Hepatocyte (in vitro differentiated cells): ENCODE results near the gene RHPN2. TPM values are rescaled to one million over a fixed set of nuclear protein-coding genes. Genes with fewer than 3 reads are reported as not detected.
"Not testable (repeated sequence)": the region's sequence is repeated elsewhere in the genome, so short reads cannot be mapped to it uniquely, and the experiment has no call there.

Experiments
- DNase-seq: peaks from one replicate; pipeline ENCODE4 v3.0.0-alpha.2; 2016; ENCODE audit warnings: low spot score
- H2AFZ ChIP-seq: fragments of 200-600 bp; sonication (generic); 2 replicates; pipeline ENCODE4 v1.6.0; 2016; ENCODE audit warnings: antibody characterized with exemption, mild to moderate bottlenecking
- H3K27ac ChIP-seq: fragments of 200-600 bp; sonication (generic); 2 replicates; pipeline ENCODE4 v1.5.1; 2016; ENCODE audit warnings: mild to moderate bottlenecking
- H3K27me3 ChIP-seq: fragments of 200-600 bp; sonication (generic); 2 replicates; pipeline ENCODE4 v1.6.1; 2016
- H3K36me3 ChIP-seq: fragments of 200-600 bp; sonication (generic); replicated peaks from 2 replicates; pipeline ENCODE4 v1.5.1; 2016; ENCODE audit warnings: low read depth; ENCODE audit not compliant: insufficient read depth
- H3K4me1 ChIP-seq: fragments of 200-600 bp; sonication (generic); 2 replicates; pipeline ENCODE4 v1.5.1; 2016; ENCODE audit warnings: mild to moderate bottlenecking, moderate library complexity; ENCODE audit not compliant: insufficient read depth
- H3K4me2 ChIP-seq: fragments of 200-600 bp; sonication (generic); 2 replicates; pipeline ENCODE4 v1.6.0; 2016
- H3K4me3 ChIP-seq: fragments of 200-600 bp; sonication (generic); 2 replicates; pipeline ENCODE4 v1.5.1; 2016; ENCODE audit warnings: mild to moderate bottlenecking
- H3K79me2 ChIP-seq: fragments of 200-600 bp; sonication (generic); 2 replicates; pipeline ENCODE4 v1.6.0; 2017; ENCODE audit warnings: mild to moderate bottlenecking
- H3K9me2 ChIP-seq: fragments of 200-600 bp; sonication (generic); replicated peaks from 2 replicates; pipeline ENCODE4 v1.6.0; 2017; ENCODE audit warnings: mild to moderate bottlenecking; ENCODE audit not compliant: insufficient read depth
- H3K9me3 ChIP-seq: fragments of 200-600 bp; sonication (generic); 2 replicates; pipeline ENCODE4 v1.5.1; 2016; ENCODE audit warnings: low read depth, mild to moderate bottlenecking
- H4K20me1 ChIP-seq: fragments of 200-600 bp; sonication (generic); 2 replicates; pipeline ENCODE4 v1.6.0; 2016; ENCODE audit warnings: mild to moderate bottlenecking; ENCODE audit not compliant: insufficient read depth, poor library complexity, severe bottlenecking
- CTCF ChIP-seq: fragments of 200-600 bp; sonication (generic); IDR thresholded peaks from 2 replicates; pipeline ENCODE4 v1.5.1; 2016; ENCODE audit warnings: antibody characterized with exemption, mild to moderate bottlenecking; ENCODE audit not compliant: poor library complexity
- EZH2 ChIP-seq: fragments of 200-600 bp; sonication (generic); IDR thresholded peaks from 2 replicates; pipeline ENCODE4 v1.6.1; 2016; ENCODE audit warnings: antibody characterized with exemption, mild to moderate bottlenecking, borderline replicate concordance
- EZH2phosphoT487 ChIP-seq: fragments of 200-600 bp; sonication (generic); IDR thresholded peaks from one replicate; pipeline ENCODE4 v1.6.1; 2018; ENCODE audit warnings: antibody characterized with exemption, mild to moderate bottlenecking, low read depth, moderate library complexity; ENCODE audit not compliant: unreplicated experiment, severe bottlenecking
- WGBS: methylation state at CpG from one replicate; pipeline ENCODE4 v1.1.6; 2016; ENCODE audit warnings: low lambda C conversion rate; ENCODE audit errors: missing lambda C conversion rate; 5-methylcytosine and 5-hydroxymethylcytosine counted together
- polyA plus RNA-seq: library from polyadenylated mRNA; unstranded; fragments of >200 nt; fragmentation: Nextera tagmentation; extraction: Ambion mirVana; gene quantifications from 2 replicates; pipeline ENCODE4 v1.2.1, GENCODE V29; 2016
- total RNA-seq: library from RNA; depleted of rRNA; stranded (reverse); fragments of >200 nt; gene quantifications from 2 replicates; pipeline ENCODE4 v1.2.3, GENCODE V29; 2014

Gene RHPN2
- total and polyA plus RNA-seq, 2 experiments from 2014 or later = 44.3 to 67.9 TPM

GRCh38 chr19:33048806-33049676 is 15.6 kb downstream of the RHPN2 start:
- H4K20me1 ChIP-seq = no peaks in the 10 kb centered on the region
- H3K36me3 ChIP-seq = no peaks in the 10 kb centered on the region
- no peaks in the 10 kb centered on the region for H3K27me3 ChIP-seq
- no peak for TF ChIP-seq CTCF
- no peak for TF ChIP-seq EZH2phosphoT487
- TF ChIP-seq EZH2 = no peak
- H3K9me3 ChIP-seq = no peaks in the 10 kb centered on the region
- H3K9me2 ChIP-seq = no peaks in the 10 kb centered on the region
- DNase-seq = peak; percentile 60
- peak overlapping the region; percentile 98 for H3K27ac ChIP-seq
- H2AFZ ChIP-seq = no peak overlapping the region
- H3K4me2 ChIP-seq = peak overlapping the region; percentile 54
- H3K79me2 ChIP-seq = peaks cover 73% of the 10 kb centered on the region
- H3K4me3 ChIP-seq = no peak overlapping the region
- 34% methylated on average over 15 of the region's 15 CpGs for WGBS
- H3K4me1 ChIP-seq = peaks cover 43% of the 10 kb centered on the region

GRCh38 chr19:33047422-33047821 is 17.3 kb downstream of the RHPN2 start:
- H3K4me3 ChIP-seq = no peak overlapping the region
- 27% methylated on average over 8 of the region's 8 CpGs for WGBS
- no peak for TF ChIP-seq CTCF
- no peak for TF ChIP-seq EZH2phosphoT487
- TF ChIP-seq EZH2 = no peak
- no peak overlapping the region for H2AFZ ChIP-seq
- H3K36me3 ChIP-seq = no peaks in the 10 kb centered on the region
- H3K4me2 ChIP-seq = peak overlapping the region; percentile 54
- H3K9me3 ChIP-seq = no peaks in the 10 kb centered on the region
- peak; percentile 92 for DNase-seq
- no peaks in the 10 kb centered on the region for H3K27me3 ChIP-seq
- H3K79me2 ChIP-seq = peaks cover 70% of the 10 kb centered on the region
- peak overlapping the region; percentile 98 for H3K27ac ChIP-seq
- no peaks in the 10 kb centered on the region for H3K9me2 ChIP-seq
- peaks cover 37% of the 10 kb centered on the region for H3K4me1 ChIP-seq
- H4K20me1 ChIP-seq = no peaks in the 10 kb centered on the region

GRCh38 chr19:33041828-33042160 is 22.9 kb downstream of the RHPN2 start:
- H2AFZ ChIP-seq, H3K36me3 ChIP-seq, H3K9me3 ChIP-seq, H3K27me3 ChIP-seq, H3K9me2 ChIP-seq, H3K4me3 ChIP-seq, H4K20me1 ChIP-seq: not testable (repeated sequence)
- Histone ChIP-seq H3K27ac (peak overlapping the region; percentile 97), H3K4me1 (peaks cover 31% of the 10 kb centered on the region), H3K4me2 (peak overlapping the region; percentile 41), H3K79me2 (peaks cover 80% of the 10 kb centered on the region)
- DNase-seq = peak; percentile 26
- WGBS = 73% methylated on average over 3 of the region's 3 CpGs

GRCh38 chr19:33040994-33041827 is 23.5 kb downstream of the RHPN2 start:
- H3K4me3 ChIP-seq = no peak overlapping the region
- no peak overlapping the region for H2AFZ ChIP-seq
- H3K27ac ChIP-seq = peak overlapping the region; percentile 97
- H3K27me3 ChIP-seq = no peaks in the 10 kb centered on the region
- H3K4me2 ChIP-seq = peak overlapping the region; percentile 58
- H3K36me3 ChIP-seq = no peaks in the 10 kb centered on the region
- DNase-seq = peak; percentile 93
- H3K9me3 ChIP-seq = no peaks in the 10 kb centered on the region
- no peaks in the 10 kb centered on the region for H4K20me1 ChIP-seq
- H3K9me2 ChIP-seq = no peaks in the 10 kb centered on the region
- peaks cover 30% of the 10 kb centered on the region for H3K4me1 ChIP-seq
- TF ChIP-seq CTCF = no peak
- 49% methylated on average over 9 of the region's 9 CpGs for WGBS
- peaks cover 80% of the 10 kb centered on the region for H3K79me2 ChIP-seq
